ENCODE measurements around the gene NID2. TPM values are rescaled to one million over a fixed set of nuclear protein-coding genes. Genes with fewer than 3 reads are reported as not detected.
A peak's percentile ranks its signal among the peaks of the same experiment; 100 is the strongest.

Gene NID2
- total RNA-seq, 1 experiment from 2014 or later, result 3.1 TPM

- Histone ChIP-seq H4K20me1 (ENCODE audit: low read length) (no peaks in the 10 kb centered on the region), H3K36me3 (ENCODE audit: low read depth, low read length) (no peaks in the 10 kb centered on the region), H3K9ac (ENCODE audit: low read length) (no peak overlapping the region), H3K4me3 (ENCODE audit: low read length) (no peak overlapping the region; the same call in 1 of the 2 replicates), H3K9me2 (replicated peaks; ENCODE audit: low read length) (no peaks in the 10 kb centered on the region), H3F3A (ENCODE audit: low read length, unreplicated experiment) (no peaks in the 10 kb centered on the region), H2AFZ (ENCODE audit: low read length) (peak overlapping the region; percentile 98; the same call in 1 of the 2 replicates), H3K79me2 (ENCODE audit: low read length) (no peaks in the 10 kb centered on the region), H3K4me2 (ENCODE audit: low read length) (peak overlapping the region; percentile 94; the same call in 1 of the 2 replicates), H3K4me1 (ENCODE audit: insufficient read depth, low read length) (peaks cover 6% of the 10 kb centered on the region; the same call in 1 of the 2 replicates), H3K27ac (ENCODE audit: low read length) (no peak overlapping the region), H3K27me3 (ENCODE audit: low read length) (no peaks in the 10 kb centered on the region), H3K9me3 (ENCODE audit: low read length) (no peaks in the 10 kb centered on the region)
- CTCF ChIA-PET, result interaction anchor here (0.6 kb wide), 1 partner anchor 24 kb away, joined by 4 read pairs; no protein-coding TSS in a partner anchor
- DNase-seq, result no peak
- POLR2A ChIA-PET (ENCODE audit: unreplicated experiment), result interaction anchor here (0.7 kb wide), 1 partner anchor 11 kb away, joined by 3 read pairs; no protein-coding TSS in a partner anchor
- intact Hi-C loops (cut with micrococcal nuclease), result no loop called here
- no TSS peak for BruUV-seq (replicated peaks)
- ATAC-seq, result no peak
- no peak for TF ChIP-seq EZH2phosphoT487 (IDR thresholded peaks at IDR 0.05; ENCODE audit: borderline replicate concordance, low read length)
- no peak for TF ChIP-seq EZH2 (IDR thresholded peaks at IDR 0.05; ENCODE audit: low read length, unreplicated experiment)
- TF ChIP-seq CTCF (conservative IDR thresholded peaks at IDR 0.05; ENCODE audit: low read depth, low read length), result no peak
These were observed 620 bp upstream of the NID2 start for GRCh38 chr14:52069307-52070050.

DNA sequence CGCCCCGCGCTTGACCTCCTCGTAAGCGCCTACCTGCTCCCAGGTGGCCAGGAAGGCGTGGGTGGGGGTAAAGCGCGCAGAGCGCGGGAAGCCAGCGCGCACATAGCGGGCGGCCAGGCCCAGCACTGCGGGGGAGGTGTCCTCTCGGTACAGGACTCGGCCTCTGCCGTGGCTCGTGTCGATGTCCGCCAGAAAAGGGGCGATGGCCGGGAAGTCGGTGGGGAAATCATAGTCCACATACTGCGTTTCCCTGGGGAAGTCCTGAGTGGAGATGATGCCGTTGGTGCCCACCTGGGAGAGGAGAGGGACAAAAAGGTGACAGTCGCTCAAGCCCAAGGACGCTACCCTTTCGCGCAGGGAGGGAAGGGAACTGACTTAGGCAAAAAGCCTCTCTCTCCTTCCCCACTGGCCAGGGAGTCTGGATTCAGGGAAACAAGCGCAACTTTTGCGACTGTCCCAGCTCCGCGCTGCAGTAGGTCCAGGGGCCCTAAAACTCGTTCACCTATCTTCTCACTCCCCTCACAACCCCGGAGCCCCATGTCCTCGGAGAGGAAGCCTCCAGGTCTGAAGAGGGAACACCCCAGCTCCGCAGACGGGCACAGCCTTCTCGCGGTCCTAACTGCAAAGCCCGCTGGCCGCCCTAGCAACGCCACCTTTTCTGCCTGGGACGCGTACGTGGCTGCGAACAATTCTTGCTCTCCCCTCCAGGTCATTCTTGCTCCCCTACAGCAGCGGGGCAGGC is 815 bp downstream of the NID2 start:
- peak overlapping the region; percentile 94 for H3K4me2 ChIP-seq (ENCODE audit: low read length)
- intact Hi-C loops (cut with micrococcal nuclease), result no loop called here
- ATAC-seq, result peak; percentile 64

DNA sequence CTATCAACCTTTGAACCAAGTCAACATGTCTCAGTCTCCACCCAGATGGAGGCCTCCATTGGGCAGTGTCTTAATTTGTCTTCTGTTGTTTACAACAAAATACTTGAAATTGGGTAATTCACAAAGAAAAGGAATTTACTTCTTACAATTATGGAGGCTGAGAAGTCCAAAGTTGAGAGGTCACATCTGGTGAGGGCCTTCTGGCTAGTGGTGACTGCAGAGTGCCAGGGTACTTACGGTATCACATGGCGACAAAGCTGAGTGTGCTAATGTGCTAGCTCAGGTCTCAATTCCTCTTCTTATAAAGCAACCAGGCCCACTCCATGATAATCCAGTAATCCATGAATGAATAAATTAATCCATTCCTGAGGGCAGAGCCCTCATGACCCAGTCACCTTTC is 4.7 kb downstream of the NID2 start:
- Histone ChIP-seq H3K9me3 (ENCODE audit: low read length) (no peaks in the 10 kb centered on the region), H3K27me3 (ENCODE audit: low read length) (no peaks in the 10 kb centered on the region), H3K9ac (ENCODE audit: low read length) (no peak overlapping the region), H4K20me1 (ENCODE audit: low read length) (no peaks in the 10 kb centered on the region), H3K79me2 (ENCODE audit: low read length) (no peaks in the 10 kb centered on the region), H3K36me3 (ENCODE audit: low read depth, low read length) (no peaks in the 10 kb centered on the region), H2AFZ (ENCODE audit: low read length) (no peak overlapping the region), H3K4me1 (ENCODE audit: insufficient read depth, low read length) (no peaks in the 10 kb centered on the region), H3K4me3 (ENCODE audit: low read length) (no peak overlapping the region), H3F3A (ENCODE audit: low read length, unreplicated experiment) (no peaks in the 10 kb centered on the region), H3K9me2 (replicated peaks; ENCODE audit: low read length) (no peaks in the 10 kb centered on the region), H3K27ac (ENCODE audit: low read length) (no peak overlapping the region), H3K4me2 (ENCODE audit: low read length) (no peak overlapping the region)
- ATAC-seq (no peak), DNase-seq (no peak)
- POLR2A ChIA-PET (ENCODE audit: unreplicated experiment), result no interaction called here
- no peak for TF ChIP-seq EZH2phosphoT487 (IDR thresholded peaks at IDR 0.05; ENCODE audit: borderline replicate concordance, low read length)
- no peak for TF ChIP-seq CTCF (conservative IDR thresholded peaks at IDR 0.05; ENCODE audit: low read depth, low read length)
- no peak for TF ChIP-seq EZH2 (IDR thresholded peaks at IDR 0.05; ENCODE audit: low read length, unreplicated experiment)
- intact Hi-C loops (cut with micrococcal nuclease), result no loop called here
- no TSS peak for BruUV-seq (replicated peaks)
- CTCF ChIA-PET, result no interaction called here

More for the DNA sequence above, 815 bp downstream of the NID2 start:
- Histone ChIP-seq H2AFZ (ENCODE audit: low read length) (peak overlapping the region; percentile 98), H3K79me2 (ENCODE audit: low read length) (no peaks in the 10 kb centered on the region), H3K27me3 (ENCODE audit: low read length) (no peaks in the 10 kb centered on the region), H3K4me3 (ENCODE audit: low read length) (peak overlapping the region; percentile 69), H3K9me2 (replicated peaks; ENCODE audit: low read length) (no peaks in the 10 kb centered on the region), H3K9me3 (ENCODE audit: low read length) (no peaks in the 10 kb centered on the region), H4K20me1 (ENCODE audit: low read length) (no peaks in the 10 kb centered on the region), H3K27ac (ENCODE audit: low read length) (no peak overlapping the region), H3K9ac (ENCODE audit: low read length) (peak overlapping the region; percentile 13; the same call in 1 of the 2 replicates), H3K4me1 (ENCODE audit: insufficient read depth, low read length) (no peaks in the 10 kb centered on the region), H3F3A (ENCODE audit: low read length, unreplicated experiment) (no peaks in the 10 kb centered on the region), H3K36me3 (ENCODE audit: low read depth, low read length) (no peaks in the 10 kb centered on the region)
- BruUV-seq (replicated peaks), result no TSS peak
- POLR2A ChIA-PET (ENCODE audit: unreplicated experiment), result interaction anchor here (0.9 kb wide), 1 partner anchor 21 kb away, joined by 3 read pairs; no protein-coding TSS in a partner anchor
- CTCF ChIA-PET, result no interaction called here
- TF ChIP-seq EZH2phosphoT487 (IDR thresholded peaks at IDR 0.05; ENCODE audit: borderline replicate concordance, low read length) (no peak), EZH2 (IDR thresholded peaks at IDR 0.05; ENCODE audit: low read length, unreplicated experiment) (no peak)
- peak; percentile 26 for DNase-seq

Measured in PC-3 (cell line).